HG02678 (cell line): ENCODE results near the gene OR7D2.
"Not testable (repeated sequence)": the region's sequence is repeated elsewhere in the genome, so short reads cannot be mapped to it uniquely, and the experiment has no call there.

Experiments
- ATAC-seq: cut with Tn5 transposase; IDR thresholded peaks from one replicate; pipeline ENCODE4 v1.9.1; 2021; ENCODE audit warnings: mild to moderate bottlenecking, moderate library complexity; ENCODE audit not compliant: unreplicated experiment

Gene OR7D2

DNA sequence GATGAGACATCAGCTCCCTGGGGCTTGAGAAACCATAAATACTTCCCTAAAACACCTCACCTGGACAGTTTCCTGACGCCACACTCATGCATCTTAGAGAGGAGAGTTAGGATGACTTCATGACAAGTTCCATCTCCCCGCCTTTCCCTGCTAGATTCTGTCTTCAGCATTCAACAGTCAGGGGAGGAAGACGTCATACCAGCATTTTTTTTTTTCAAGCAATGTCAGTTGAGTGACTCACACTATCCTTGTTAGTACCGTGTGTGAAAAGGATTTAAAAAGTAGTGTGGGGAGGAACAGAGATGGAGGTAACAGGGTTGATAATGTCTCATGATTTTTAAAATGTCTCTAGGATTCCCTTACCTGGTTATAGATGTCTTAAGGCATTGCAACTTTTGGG, at the start of gene OR7D2:
OR7D2 (plus strand) TSS at position 79 of the 400 bp plus-strand sequence. CDS start 6,803 bp downstream, outside the sequence.
- no peak for ATAC-seq

DNA sequence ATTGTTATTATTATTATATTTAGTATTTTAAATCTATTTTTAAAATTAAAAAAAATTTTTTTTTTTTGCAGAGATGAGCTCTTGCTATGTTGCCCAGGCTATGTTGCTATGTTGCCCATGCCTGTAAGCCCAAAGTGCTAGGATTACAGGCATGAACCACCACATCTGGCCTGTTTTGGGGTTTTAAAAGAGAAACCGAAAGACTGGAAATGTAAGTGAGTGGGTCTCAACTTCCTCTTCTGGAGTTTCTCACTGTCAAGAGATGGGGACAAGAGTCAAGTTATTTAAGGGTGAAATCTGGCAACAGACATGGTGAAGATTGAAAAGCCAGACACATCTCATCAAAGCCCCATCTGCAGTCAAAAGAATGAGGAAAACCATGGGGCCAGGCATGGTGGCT, 47.8 kb upstream of the OR7D2 start:
- no peak for ATAC-seq

DNA sequence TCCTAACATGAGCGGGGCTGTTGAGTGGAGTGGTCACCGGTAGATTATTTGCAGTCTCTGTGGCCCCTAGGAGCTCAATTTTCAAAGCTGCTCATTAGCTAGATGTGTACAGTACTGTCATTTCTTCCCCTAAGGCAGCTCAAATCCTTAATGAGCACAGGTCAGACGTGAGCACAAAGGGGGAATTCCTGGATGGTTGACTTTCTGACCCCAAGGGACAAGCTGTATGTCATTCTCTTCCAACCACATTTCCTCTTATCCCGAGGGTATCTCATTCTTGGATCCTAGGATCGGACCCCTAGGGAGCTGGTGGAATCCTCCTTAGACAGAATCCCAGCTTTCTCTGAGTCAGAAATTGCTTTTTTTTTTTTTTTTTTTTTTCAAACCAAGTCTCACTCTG, 46.4 kb upstream of the OR7D2 start:
- no peak for ATAC-seq

DNA sequence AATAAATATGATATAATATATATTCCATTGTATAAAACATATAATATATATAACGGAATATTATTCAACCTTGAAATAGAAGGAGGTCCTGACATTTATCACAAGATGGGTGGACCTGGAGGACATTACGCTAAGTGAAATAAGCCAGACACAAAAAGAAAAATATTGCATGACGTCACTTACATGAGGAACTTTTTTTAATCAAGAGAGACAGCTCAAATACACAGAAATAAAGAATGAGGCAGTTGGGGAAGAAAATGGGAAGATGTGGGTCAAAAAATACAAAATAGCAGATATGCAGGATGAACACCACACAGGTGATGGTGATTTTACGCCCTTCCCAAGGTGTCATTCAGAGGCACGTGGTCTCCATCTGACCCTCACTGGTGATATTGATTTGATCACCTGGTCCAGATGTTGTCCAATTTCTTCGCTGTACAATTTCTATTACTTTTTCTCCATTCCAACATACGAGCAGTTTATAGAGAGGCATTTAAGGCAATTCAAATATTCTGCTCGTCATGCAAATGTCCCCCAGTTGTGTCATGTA, 39.1 kb upstream of the OR7D2 start:
- ATAC-seq = no peak

DNA sequence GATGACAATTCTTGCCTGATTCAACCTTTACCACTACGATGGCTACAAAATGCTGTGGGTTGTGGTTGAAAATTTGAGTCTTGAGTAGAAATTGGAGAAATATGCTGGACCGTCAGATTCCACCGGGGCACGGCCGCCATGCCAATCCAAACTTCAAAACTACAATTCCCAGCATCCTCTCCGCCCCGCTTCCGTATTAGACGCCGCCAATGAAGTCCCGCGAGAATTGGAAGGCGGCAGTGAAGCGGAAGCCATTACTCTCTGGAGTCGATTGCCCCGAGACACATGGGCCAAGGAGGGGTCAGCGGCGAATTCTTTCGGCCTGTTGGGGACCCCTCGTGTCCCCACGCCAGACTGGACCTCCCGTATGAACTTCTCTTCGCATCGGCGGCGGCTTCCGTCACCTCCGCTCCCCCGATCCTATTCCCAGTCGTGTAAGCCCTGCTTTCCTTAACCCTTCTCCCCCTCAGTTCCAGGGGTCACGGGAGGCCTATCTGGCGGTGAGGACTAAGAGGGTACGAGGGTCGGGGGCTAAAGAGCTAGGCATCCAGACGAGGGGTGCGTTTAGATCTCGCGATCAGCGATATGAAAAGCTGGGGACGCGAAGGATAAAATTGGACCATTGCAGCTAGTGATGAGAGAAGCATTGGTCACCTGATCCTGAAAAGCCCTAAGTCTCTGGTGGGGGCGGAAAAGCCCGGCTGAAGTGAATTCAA, 38.5 kb upstream of the OR7D2 start, which contains the start of gene ZNF317:
ZNF317 (plus strand) TSS at position 239 of the 716 bp plus-strand sequence. CDS start 15,620 bp downstream, outside the sequence.
- ATAC-seq = peak; percentile 95

DNA sequence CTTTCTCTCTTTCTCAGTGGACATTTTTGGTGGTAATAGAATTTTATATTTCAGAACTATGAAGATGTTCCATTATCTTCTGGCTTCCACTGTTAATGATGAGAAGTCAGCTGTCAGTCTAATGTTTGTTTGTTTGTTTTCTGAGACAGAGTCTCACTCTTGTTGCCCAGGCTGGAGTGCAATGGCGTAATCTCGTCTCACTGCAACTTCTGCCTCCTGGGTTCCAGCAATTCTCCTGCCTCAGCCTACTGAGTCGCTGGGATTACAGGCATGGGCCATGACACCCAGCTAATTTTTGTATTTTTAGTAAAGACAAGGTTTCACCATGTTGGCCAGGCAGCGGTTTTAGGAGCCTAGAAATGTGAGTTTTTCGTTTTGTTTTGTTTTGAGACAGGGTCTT, 33.9 kb upstream of the OR7D2 start:
- ATAC-seq = no peak

DNA sequence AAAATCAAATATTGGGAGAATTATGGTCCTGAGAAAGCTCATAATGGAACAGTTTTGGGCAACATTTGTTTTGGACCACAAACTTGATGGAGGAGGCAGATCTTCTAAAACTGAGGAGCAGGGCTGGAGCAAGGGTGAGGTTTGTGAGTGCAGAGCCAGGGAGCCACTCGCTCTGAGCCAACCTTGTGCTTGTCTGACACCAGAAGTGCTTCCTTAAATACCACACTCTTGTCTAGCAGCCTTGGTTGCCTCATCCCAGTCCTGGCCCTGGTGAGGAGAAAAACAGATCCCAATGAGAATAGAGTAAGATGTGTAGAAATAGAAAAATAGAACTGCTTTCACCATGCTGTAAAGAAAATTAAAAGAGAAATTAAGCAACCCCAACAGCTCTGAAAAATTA, 31.9 kb upstream of the OR7D2 start:
- ATAC-seq = no peak

DNA sequence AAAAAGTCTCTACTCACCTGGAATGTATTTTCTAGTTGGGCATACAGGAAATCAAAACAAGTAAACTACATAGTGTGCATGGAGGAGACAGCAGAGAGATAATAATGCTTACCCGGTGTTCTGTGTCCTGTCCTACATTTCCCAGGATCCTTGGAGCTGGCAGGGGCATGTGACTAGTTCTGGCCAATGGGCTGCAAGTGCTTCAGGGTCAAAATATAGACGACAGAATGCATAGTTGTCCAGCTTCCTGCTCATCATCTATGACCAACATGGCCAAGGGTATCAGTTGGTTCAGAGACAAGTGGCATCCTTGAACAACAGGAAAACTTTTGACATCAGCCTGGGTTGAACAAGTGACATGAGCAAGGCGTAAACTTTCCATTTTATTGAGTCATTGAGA, 30.1 kb upstream of the OR7D2 start:
- ATAC-seq = no peak

DNA sequence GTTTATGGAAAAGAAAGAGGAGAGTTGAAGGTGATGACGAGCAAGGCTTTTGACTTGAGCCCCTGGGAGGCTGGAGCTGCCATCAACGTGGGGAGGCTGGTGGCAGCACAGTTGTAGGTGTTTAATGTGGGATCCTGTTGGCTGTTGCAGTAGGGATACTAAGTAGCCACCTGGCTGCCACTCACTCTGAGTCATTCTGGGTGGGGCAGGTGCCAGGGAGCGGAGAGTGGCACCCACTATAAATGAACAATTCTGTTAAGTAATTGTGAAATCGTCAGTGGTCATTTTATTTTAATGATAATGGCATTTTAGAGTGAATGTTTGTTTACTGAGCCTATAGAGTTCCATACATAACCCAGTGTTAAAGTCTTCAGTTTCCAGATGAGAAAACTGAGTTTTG, 28.8 kb upstream of the OR7D2 start:
- ATAC-seq = no peak

DNA sequence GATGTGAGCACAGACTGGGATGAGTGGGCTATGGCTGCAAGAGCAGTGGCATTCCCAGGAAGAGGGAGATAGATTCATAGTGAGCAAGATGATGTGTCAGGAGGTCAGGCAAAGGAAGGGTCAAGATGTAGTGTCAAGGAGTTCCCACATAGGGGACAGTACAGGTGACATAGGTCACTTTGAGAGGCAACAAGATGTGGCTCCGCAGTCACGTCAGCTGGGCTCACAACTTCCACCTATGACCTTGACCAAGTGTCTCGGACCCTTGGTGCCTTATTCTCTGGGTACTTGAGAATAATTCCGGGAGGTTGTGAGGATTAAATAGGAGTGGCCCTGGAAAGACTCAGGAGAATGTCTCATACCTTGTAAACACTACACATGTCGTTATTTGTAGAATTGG, 28.1 kb upstream of the OR7D2 start:
- no peak for ATAC-seq

DNA sequence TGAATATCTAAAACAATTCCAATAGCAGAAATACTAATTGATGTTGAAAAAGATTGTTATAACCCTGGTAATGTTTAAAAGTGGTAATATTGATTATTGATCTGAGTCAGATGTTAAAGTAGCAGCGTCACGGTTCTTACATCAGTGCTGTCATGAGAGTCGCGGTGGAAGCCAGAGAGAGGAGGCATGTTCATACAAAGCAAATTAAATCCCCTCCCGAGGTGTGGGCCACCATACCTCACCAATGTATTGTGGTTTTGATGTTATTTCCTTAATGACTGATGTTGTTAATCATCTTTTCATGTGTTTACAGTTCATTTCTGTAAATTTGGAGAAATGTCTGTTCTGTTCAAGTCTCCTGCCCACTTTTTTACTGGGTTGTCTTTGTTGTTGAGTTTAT, 27.4 kb upstream of the OR7D2 start:
- no peak for ATAC-seq

DNA sequence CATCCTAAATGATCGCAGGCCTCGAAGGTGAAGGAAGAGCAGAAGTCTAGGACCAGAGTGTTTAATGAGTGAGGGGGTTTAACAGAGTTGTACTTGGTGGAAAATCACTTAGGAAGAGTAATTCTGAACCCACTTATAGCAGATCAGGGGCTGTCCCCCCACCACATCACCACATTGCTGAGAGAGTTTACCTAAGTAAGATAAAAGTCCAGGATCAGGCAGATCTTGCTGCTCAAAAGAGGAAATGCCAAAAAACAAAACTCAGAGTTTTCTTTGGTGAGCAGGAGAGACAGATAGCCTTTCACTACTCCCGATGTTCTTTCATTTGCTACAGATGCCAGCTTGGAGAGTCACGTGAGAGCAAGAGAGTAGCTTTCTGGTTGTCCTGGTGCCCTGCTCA, 23.2 kb upstream of the OR7D2 start:
- ATAC-seq = no peak

DNA sequence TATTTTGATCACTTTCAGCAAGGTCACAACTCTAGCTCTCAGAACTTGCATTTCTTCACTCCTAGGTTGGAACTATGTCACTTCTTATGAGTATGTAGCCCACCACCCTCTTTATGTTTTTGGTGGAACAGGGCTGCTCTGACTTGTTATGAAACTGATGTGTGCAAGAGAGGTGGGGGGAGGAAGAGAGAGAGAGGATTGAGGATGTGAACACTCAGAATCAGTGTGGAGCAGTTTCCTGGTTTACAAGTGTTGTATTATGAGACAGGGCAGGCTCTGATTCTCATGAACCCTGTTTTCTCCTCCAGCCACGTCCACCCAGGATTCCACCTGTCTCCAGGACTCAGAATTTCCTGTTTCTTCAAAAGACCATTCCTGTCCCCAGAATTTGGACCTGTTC, 22.5 kb upstream of the OR7D2 start:
- ATAC-seq = no peak

DNA sequence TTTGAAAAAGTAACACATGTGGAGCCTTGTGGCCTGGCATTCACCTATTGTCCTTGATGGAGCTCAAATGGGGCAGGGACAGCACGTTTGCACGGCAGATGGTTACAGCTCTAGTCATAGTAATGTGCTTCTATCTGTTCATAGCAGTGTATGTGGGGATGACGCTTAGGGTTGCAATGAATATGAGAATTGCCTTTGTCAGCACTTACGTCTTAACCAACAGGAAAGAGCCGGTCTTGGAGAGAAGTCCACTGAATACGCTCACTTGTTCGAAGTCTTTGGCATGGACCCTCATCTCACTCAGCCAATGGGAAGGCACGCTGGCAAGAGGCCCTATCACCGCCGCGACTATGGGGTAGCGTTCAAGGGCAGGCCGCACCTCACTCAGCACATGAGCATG, 18.9 kb upstream of the OR7D2 start:
- ATAC-seq = no peak

DNA sequence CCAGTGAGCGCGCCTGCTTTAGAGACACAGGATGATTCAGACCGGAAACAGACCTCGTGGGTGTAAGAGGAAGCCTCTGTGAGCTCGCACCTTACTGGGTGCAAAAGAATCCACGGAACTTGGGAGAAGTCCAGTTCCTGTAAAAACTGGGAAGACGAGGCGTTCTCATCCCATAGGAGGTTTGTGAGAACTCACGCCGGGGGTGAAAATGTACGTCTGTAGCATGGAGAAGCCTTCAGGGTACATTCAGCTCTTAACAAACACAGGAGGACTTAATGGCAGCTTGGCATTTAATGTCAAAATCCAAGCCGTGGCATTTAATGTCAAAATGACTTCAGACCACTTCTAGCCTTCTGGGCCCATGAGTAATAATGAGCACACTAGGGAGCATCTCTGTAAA, 17.4 kb upstream of the OR7D2 start:
- ATAC-seq = no peak

DNA sequence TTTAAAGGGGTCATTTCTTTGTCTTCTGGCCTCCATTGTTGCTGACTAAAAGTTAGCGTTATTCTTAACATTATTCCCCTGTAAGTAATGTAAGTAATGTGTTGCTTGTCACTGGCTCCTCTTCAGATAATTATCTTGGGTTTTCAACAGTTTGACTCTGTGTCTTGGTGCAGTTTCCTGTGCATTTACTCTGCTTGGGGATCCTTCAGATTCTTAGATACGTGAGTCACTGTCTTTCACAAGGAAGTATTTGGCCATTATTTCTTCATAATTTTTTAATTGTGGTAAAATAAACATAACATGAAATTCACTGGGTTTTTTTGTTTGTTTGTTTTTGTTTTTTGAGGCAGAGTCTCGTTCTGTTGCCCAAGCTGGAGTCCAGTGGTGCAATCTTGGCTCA, 13.5 kb upstream of the OR7D2 start:
- ATAC-seq = no peak

DNA sequence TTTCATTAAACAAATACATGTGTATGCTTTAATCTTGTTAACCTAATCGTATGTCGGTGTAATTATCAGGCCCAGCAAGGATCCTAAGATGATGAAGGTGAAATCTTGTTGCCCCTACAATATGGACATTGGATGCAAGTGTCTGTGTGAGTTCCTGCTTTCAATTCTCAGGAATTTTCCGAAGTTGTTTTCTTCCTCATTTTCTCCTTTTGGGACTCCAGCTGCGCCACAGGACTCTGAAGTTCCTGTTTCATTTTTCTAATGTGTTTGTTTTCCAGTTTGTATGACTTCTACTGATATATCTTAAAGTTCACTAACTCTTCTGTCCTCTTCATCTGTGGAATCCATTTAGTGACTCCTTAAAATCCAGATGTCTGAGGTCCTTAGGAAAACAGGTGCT, 11.9 kb upstream of the OR7D2 start:
- no peak for ATAC-seq

DNA sequence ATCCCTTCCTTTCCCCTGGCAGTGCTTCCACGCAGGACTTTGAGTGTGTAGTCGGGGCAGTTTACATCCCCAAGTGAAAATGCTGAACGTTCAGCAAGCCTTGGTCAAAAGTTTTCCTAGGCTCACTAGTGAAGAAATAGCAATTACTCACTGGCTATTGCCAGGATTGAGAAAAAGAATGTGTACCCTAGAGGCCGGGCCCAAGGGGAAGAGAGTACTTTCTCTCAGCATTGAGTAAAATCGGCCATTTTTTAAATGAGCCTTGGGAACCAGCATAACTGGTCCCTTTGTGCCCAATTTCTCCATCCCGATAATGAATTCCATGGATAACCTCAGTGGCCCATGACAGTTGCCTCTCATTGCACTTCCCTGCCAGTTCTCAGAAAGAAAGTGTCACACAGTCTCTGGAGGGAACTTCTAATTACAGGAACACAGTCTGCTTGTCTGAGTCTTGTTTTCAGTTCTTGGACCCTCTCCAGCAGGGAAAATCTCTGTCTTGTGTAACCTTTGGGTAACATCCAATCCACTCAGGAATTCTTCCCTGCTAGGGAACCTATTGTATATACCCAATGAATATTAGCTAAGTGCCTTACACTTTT, 7.3 kb upstream of the OR7D2 start:
- no peak for ATAC-seq

DNA sequence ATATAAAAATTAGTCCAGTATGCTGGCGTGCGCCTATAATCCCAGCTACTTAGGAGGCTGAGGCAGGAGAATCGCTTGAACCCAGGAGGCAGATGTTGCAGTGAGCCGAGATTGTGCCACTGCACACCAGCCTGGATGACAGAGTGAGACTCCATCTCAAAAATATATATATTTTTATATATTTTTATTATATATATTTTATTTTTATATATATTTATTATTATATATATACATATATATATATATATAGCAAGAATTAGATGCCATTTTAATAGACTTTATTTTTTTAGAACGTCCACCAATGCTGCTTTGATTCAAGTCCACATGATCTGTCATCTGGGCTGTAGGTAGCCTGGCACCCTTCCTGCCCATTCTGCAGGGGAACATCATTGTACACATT, 3.5 kb upstream of the OR7D2 start:
- no peak for ATAC-seq

DNA sequence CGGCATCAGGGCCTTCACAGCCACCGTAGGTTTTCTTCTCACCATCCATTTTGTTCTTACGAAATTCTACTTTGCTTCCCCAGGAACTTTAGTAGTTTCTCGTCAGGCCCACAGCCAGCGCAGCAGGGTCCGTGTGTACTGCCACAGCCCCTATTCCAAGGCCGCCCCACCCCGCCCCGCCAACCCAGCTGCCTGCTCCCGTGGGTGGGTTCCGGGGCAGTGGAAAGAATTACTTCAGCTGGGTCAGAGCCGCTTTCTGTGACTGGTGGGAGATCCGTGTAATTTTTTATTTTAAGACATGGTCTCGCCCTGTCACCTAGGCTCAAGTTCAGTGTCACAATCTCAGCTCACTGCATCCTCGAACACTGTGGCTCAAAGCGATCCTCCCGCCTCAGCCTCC, 4.2 kb downstream of the OR7D2 start:
- ATAC-seq = no peak

DNA sequence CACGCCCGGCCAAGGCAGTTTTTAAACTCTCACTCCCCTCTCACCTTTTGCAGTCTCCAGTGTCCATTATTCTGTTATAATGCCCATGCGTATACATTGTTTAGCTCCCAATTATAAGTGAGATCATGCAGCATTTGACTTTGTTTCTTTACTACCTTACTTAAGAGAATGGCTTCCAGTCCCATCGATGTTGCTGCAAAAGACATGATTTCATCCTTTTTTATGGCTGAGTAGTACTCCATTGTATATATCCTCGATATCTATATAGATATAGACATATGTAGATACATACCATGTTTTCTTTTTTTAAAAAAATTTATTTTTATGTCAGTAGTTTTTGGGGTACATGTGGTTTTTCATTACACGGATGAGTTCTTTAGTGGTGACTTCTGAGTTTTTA, 8.4 kb downstream of the OR7D2 start:
- ATAC-seq = no peak

DNA sequence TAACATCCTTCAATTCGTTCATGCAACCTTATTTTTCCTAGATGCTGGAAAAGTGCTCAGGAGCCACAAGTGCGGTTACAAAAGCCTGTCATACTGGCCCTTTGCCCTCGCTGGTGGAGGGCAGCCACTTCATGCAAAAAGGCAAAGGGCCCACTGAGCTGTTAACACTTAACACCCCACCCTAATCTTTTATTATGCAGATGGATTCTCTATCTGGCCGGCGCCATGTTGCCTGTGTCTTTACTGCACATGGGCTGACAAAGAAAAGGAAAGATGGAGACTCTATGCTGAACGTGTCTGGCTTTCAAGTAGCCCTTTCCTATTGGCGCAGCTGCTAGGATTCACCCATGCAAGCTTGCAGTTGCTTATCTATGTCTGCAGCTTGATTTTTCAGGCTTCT, 10.8 kb downstream of the OR7D2 start:
- no peak for ATAC-seq

DNA sequence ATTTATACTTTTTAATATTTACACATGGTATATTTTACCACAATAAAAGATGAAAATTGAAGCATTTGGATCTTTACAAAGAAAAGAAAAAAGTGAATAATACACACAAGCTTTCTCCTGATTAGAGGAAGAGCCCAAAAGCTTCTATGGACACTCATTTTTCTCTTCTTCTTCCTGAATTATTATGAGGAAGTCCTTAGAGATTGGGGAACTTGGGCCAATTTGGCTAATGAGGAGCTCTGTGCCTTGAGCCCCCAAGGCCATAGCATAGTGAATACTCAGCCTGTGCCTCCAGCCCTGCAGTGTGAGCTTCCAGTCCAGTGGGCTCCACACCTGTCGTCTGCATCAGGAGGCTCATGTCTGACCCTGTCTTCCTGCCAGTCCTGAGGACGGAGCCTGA, 19.3 kb downstream of the OR7D2 start:
- not testable (repeated sequence) for ATAC-seq
